ENCODE data around the gene SLCO4A1.

The SLCO4A1 gene

GRCh38 chr20:62702013-62702300, 59.7 kb downstream of the SLCO4A1 start:
- no peak for DNase-seq (ENCODE audit: low read depth)
- TF ChIP-seq CTCF (IDR thresholded peaks at IDR 0.05; ENCODE audit: low read depth, low read length, missing control alignments) = no peak
- H3K4me3 ChIP-seq (ENCODE audit: low read depth, low read length) = no peak overlapping the region

GRCh38 chr20:62702895-62703852, 60.9 kb downstream of the SLCO4A1 start:
- no peak for DNase-seq (ENCODE audit: low read depth)
- no peak overlapping the region for H3K4me3 ChIP-seq (ENCODE audit: low read depth, low read length)
- no peak for TF ChIP-seq CTCF (IDR thresholded peaks at IDR 0.05; ENCODE audit: low read depth, low read length, missing control alignments)

- no peak overlapping the region for H3K4me3 ChIP-seq (ENCODE audit: low read depth, low read length)
- no peak for TF ChIP-seq CTCF (IDR thresholded peaks at IDR 0.05; ENCODE audit: low read depth, low read length, missing control alignments)
- no peak for DNase-seq (ENCODE audit: low read depth)
These were observed 61.5 kb downstream of the SLCO4A1 start for GRCh38 chr20:62703853-62704228.

GRCh38 chr20:62704341-62704948, 62.1 kb downstream of the SLCO4A1 start:
- no peak overlapping the region for H3K4me3 ChIP-seq (ENCODE audit: low read depth, low read length)
- no peak for DNase-seq (ENCODE audit: low read depth)
- no peak for TF ChIP-seq CTCF (IDR thresholded peaks at IDR 0.05; ENCODE audit: low read depth, low read length, missing control alignments)

- H3K4me3 ChIP-seq (ENCODE audit: low read depth, low read length) = no peak overlapping the region
- DNase-seq (ENCODE audit: low read depth) = no peak
- no peak for TF ChIP-seq CTCF (IDR thresholded peaks at IDR 0.05; ENCODE audit: low read depth, low read length, missing control alignments)
These were observed 63.3 kb downstream of the SLCO4A1 start for GRCh38 chr20:62705627-62706026.

- no peak for DNase-seq (ENCODE audit: low read depth)
- H3K4me3 ChIP-seq (ENCODE audit: low read depth, low read length) = no peak overlapping the region
- TF ChIP-seq CTCF (IDR thresholded peaks at IDR 0.05; ENCODE audit: low read depth, low read length, missing control alignments) = no peak
These were observed 64.0 kb downstream of the SLCO4A1 start for GRCh38 chr20:62706344-62706743.

Data from GM12864 (cell line).